H9 (cell line): ENCODE results near the gene MMP19. TPM values are rescaled to one million over a fixed set of nuclear protein-coding genes. Genes with fewer than 3 reads are reported as not detected.

Experiments
- DNase-seq: peaks from one replicate; pipeline ENCODE4 v3.0.0-alpha.2; 2017
- H2AFZ ChIP-seq: one replicate; pipeline ENCODE4 v1.6.1; 2013; ENCODE audit warnings: mild to moderate bottlenecking, low read length, control low read depth, moderate library complexity
- H2AK5ac ChIP-seq: 2 replicates; pipeline ENCODE4 v1.6.1; 2013; ENCODE audit warnings: low read length, control low read depth, mixed read lengths; ENCODE audit not compliant: insufficient read length
- H2BK120ac ChIP-seq: one replicate; pipeline ENCODE4 v1.6.1; 2013; ENCODE audit warnings: low read depth, mild to moderate bottlenecking, low read length, control low read depth, inconsistent platforms; ENCODE audit not compliant: poor library complexity, severe bottlenecking
- H2BK12ac ChIP-seq: 2 replicates; pipeline ENCODE4 v1.6.1; 2013; ENCODE audit warnings: low read length, control low read depth, mixed read lengths, low read depth; ENCODE audit not compliant: insufficient read length
- H2BK15ac ChIP-seq: 2 replicates; pipeline ENCODE4 v1.6.1; 2013; ENCODE audit warnings: low read depth, low read length, control low read depth
- H2BK20ac ChIP-seq: one replicate; pipeline ENCODE4 v1.6.1; 2013; ENCODE audit warnings: low read depth, mild to moderate bottlenecking, low read length, control low read depth, inconsistent platforms; ENCODE audit not compliant: poor library complexity, severe bottlenecking
- H2BK5ac ChIP-seq: 2 replicates; pipeline ENCODE4 v1.6.1; 2013; ENCODE audit warnings: low read length, control low read depth, mixed read lengths; ENCODE audit not compliant: insufficient read length
- H3K14ac ChIP-seq: 2 replicates; pipeline ENCODE4 v1.6.1; 2013; ENCODE audit warnings: low read length, control low read depth; ENCODE audit not compliant: insufficient read depth
- H3K18ac ChIP-seq: 2 replicates; pipeline ENCODE4 v1.6.1; 2013; ENCODE audit warnings: low read depth, mild to moderate bottlenecking, mixed read lengths, low read length, control low read depth; ENCODE audit not compliant: insufficient read length
- H3K23ac ChIP-seq: 2 replicates; pipeline ENCODE4 v1.6.1; 2013; ENCODE audit warnings: low read length, control low read depth, mixed read lengths, low read depth; ENCODE audit not compliant: insufficient read length
- H3K23me2 ChIP-seq: 2 replicates; pipeline ENCODE4 v1.6.1; 2013; ENCODE audit warnings: low read depth, mild to moderate bottlenecking, mixed read lengths, low read length, control low read depth; ENCODE audit not compliant: insufficient read length, poor library complexity, severe bottlenecking
- H3K27ac ChIP-seq: 2 replicates; pipeline ENCODE4 v1.5.1; 2013; ENCODE audit warnings: low read length, control low read depth, mixed read lengths, low read depth; ENCODE audit not compliant: insufficient read length
- H3K27me3 ChIP-seq: 2 replicates; pipeline ENCODE4 v1.6.1; 2013; ENCODE audit warnings: low read length, control low read depth, inconsistent platforms; ENCODE audit not compliant: insufficient read depth
- H3K4ac ChIP-seq: 2 replicates; pipeline ENCODE4 v1.6.1; 2013; ENCODE audit warnings: low read depth, mild to moderate bottlenecking, control low read depth, inconsistent platforms, low read length, moderate library complexity
- H3K4me1 ChIP-seq: 2 replicates; pipeline ENCODE4 v1.6.1; 2013; ENCODE audit warnings: low read length, control low read depth, inconsistent platforms; ENCODE audit not compliant: insufficient read depth
- H3K4me2 ChIP-seq: 2 replicates; pipeline ENCODE4 v1.6.1; 2013; ENCODE audit warnings: low read length, control low read depth, mixed read lengths; ENCODE audit not compliant: insufficient read length, insufficient read depth
- H3K56ac ChIP-seq: 2 replicates; pipeline ENCODE4 v1.6.1; 2013; ENCODE audit warnings: low read depth, mild to moderate bottlenecking, mixed read lengths, low read length, control low read depth; ENCODE audit not compliant: insufficient read length
- H3K79me1 ChIP-seq: 2 replicates; pipeline ENCODE4 v1.6.1; 2013; ENCODE audit warnings: low read depth, mild to moderate bottlenecking, moderate library complexity, low read length, control low read depth, inconsistent platforms; ENCODE audit not compliant: insufficient read depth, poor library complexity, severe bottlenecking
- H3K79me2 ChIP-seq: 2 replicates; pipeline ENCODE4 v1.6.1; 2013; ENCODE audit warnings: low read length, control low read depth, inconsistent platforms; ENCODE audit not compliant: insufficient read depth
- H3K9ac ChIP-seq: 2 replicates; pipeline ENCODE4 v1.6.1; 2013; ENCODE audit warnings: low read length, control low read depth, mixed read lengths; ENCODE audit not compliant: insufficient read length; ENCODE audit errors: extremely low read depth
- H3K9me3 ChIP-seq: one replicate; pipeline ENCODE4 v1.6.1; 2013; ENCODE audit warnings: low read depth, low read length, inconsistent platforms; ENCODE audit not compliant: control insufficient read depth
- H3T11ph ChIP-seq: one replicate; pipeline ENCODE4 v1.6.1; 2013; ENCODE audit warnings: mild to moderate bottlenecking, low read length, control low read depth, inconsistent platforms
- H4K20me1 ChIP-seq: one replicate; pipeline ENCODE4 v1.6.1; 2013; ENCODE audit not compliant: control insufficient read depth, insufficient read length, insufficient read depth
- H4K5ac ChIP-seq: 2 replicates; pipeline ENCODE4 v1.6.1; 2013; ENCODE audit warnings: low read depth, mild to moderate bottlenecking, mixed read lengths, low read length, control low read depth; ENCODE audit not compliant: insufficient read length
- H4K8ac ChIP-seq: replicated peaks from 2 replicates; pipeline ENCODE4 v1.6.1; 2013; ENCODE audit warnings: low read length, control low read depth, mixed read lengths, low read depth; ENCODE audit not compliant: insufficient read length
- H4K91ac ChIP-seq: 2 replicates; pipeline ENCODE4 v1.6.1; 2013; ENCODE audit warnings: low read depth, mild to moderate bottlenecking, moderate library complexity, mixed read lengths, low read length, control low read depth; ENCODE audit not compliant: insufficient read length
- H3K27ac Mint-ChIP-seq, 3 experiments: 2 replicates in 2 of 3; 3 replicates in 1 of 3; pipeline ENCODE4 v1.8.0; 2020 to 2021; ENCODE audit warnings: mixed read lengths in 3 of 3, mild to moderate bottlenecking in 1 of 3, moderate library complexity in 1 of 3
- H3K27me3 Mint-ChIP-seq: 2 replicates; pipeline ENCODE4 v1.8.0; 2021; ENCODE audit warnings: low read depth, mild to moderate bottlenecking, moderate library complexity, mixed read lengths
- H3K36me3 Mint-ChIP-seq, 3 experiments: 2 replicates in 2 of 3; 3 replicates in 1 of 3; pipeline ENCODE4 v1.8.0; 2020 to 2021; ENCODE audit warnings: low read depth in 3 of 3, mixed read lengths in 3 of 3; ENCODE audit not compliant: insufficient read depth in 1 of 3
- H3K4me1 Mint-ChIP-seq, 2 experiments: 2 replicates each; pipeline ENCODE4 v1.8.0; 2020; ENCODE audit warnings: mixed read lengths in 2 of 2
- H3K4me3 Mint-ChIP-seq, 2 experiments: 2 replicates in 1 of 2; 3 replicates in 1 of 2; pipeline ENCODE4 v1.8.0; 2020 to 2021; ENCODE audit warnings: mild to moderate bottlenecking in 2 of 2, mixed read lengths in 2 of 2, moderate library complexity in 1 of 2
- H3K9me3 Mint-ChIP-seq, 2 experiments: 2 replicates in 1 of 2; 3 replicates in 1 of 2; pipeline ENCODE4 v1.8.0; 2020; ENCODE audit warnings: mild to moderate bottlenecking in 2 of 2, mixed read lengths in 2 of 2, moderate library complexity in 1 of 2
- CTCF ChIP-seq: fragments of 200-600 bp; sonication (generic); conservative IDR thresholded peaks from 3 replicates; pipeline ENCODE4 v1.8.0; 2021; ENCODE audit warnings: antibody characterized with exemption, mild to moderate bottlenecking
- total RNA-seq: library from RNA; stranded (reverse); gene quantifications from 2 replicates; pipeline ENCODE4 v1.2.1, GENCODE V29; 2021

Gene MMP19
- total RNA-seq, 1 experiment from 2014 or later = 1.7 TPM

- Mint-ChIP-seq H3K9me3 (peaks cover 5% of the 10 kb centered on the region in 2 experiments), H3K36me3 (peaks cover 0 to 4% (median 0%) of the 10 kb centered on the region in 3 experiments; a peak in 1 of 7 replicates), H3K27me3 (no peaks in the 10 kb centered on the region; the same call in 1 of the 2 replicates), H3K4me3 (no peak overlapping the region), H3K4me1 (no peaks in the 10 kb centered on the region), H3K27ac (no peak overlapping the region)
- no peak overlapping the region for H4K8ac ChIP-seq
- H2AFZ ChIP-seq = no peak overlapping the region
- H3K27me3 ChIP-seq = no peaks in the 10 kb centered on the region
- H2BK20ac ChIP-seq = no peak overlapping the region
- H3K9me3 ChIP-seq = no peaks in the 10 kb centered on the region
- no peaks in the 10 kb centered on the region for H3K79me1 ChIP-seq
- no peak overlapping the region for H3K9ac ChIP-seq
- no peak for TF ChIP-seq CTCF
- H3K23ac ChIP-seq = no peak overlapping the region
- no peak overlapping the region for H2BK12ac ChIP-seq
- no peak overlapping the region for H3T11ph ChIP-seq
- H3K23me2 ChIP-seq = no peaks in the 10 kb centered on the region
- no peaks in the 10 kb centered on the region for H3K79me2 ChIP-seq
- H4K91ac ChIP-seq = no peak overlapping the region
- no peak overlapping the region for H2BK5ac ChIP-seq
- H4K5ac ChIP-seq = no peak overlapping the region
- no peak overlapping the region for H2AK5ac ChIP-seq
- H4K20me1 ChIP-seq = no peaks in the 10 kb centered on the region
- H3K4ac ChIP-seq = no peak overlapping the region
- no peak overlapping the region for H3K56ac ChIP-seq
- H3K27ac ChIP-seq = no peak overlapping the region
- H2BK15ac ChIP-seq = no peak overlapping the region
- H3K4me2 ChIP-seq = no peak overlapping the region
- no peak overlapping the region for H2BK120ac ChIP-seq
- no peak for DNase-seq
- H3K18ac ChIP-seq = no peak overlapping the region
- no peaks in the 10 kb centered on the region for H3K4me1 ChIP-seq
- no peak overlapping the region for H3K14ac ChIP-seq
Measured at GRCh38 chr12:55862286-55862685, 19.6 kb upstream of the MMP19 start.
